ENCODE measurements around the gene TMED10. TPM values are rescaled to one million over a fixed set of nuclear protein-coding genes. Genes with fewer than 3 reads are reported as not detected.
A peak's percentile ranks its signal among the peaks of the same experiment; 100 is the strongest.

TMED10 gene
- total and polyA plus RNA-seq, 2 of the 13 experiments (the other 11 are each of a cell fraction or from before 2014, with no cell fraction given), result 311 to 377 TPM

- 61% methylated on average over 4 of the region's 4 CpGs for WGBS (ENCODE audit: low lambda C conversion rate)
- no peak for ATAC-seq
- 0 out of 2 replicates have a peak, but pooled peaks cover 12% of the 10 kb centered on the region for H4K20me1 ChIP-seq (ENCODE audit: insufficient read depth, low read length)
- ChIA-PET POLR2A (no interaction called here), CTCF (ENCODE audit: low intra/inter-chr PET ratio, low total read pairs) (no interaction called here)
- H3K27ac ChIP-seq (ENCODE audit: extremely low read length, insufficient read depth, low read length), result no peak overlapping the region
- intact Hi-C loops (cut with micrococcal nuclease; ENCODE audit: unreplicated experiment), result no loop called here
- no TSS peak for BruUV-seq (replicated peaks)
- no peaks in the 10 kb centered on the region for H3K9me3 ChIP-seq (ENCODE audit: low read length)
- no peak for FAIRE-seq
- no peak for TF ChIP-seq CAMTA2 (CRISPR knock-in tag; IDR thresholded peaks at IDR 0.05; ENCODE audit: borderline replicate concordance)
- no peak for TF ChIP-seq ZBTB49 (CRISPR knock-in tag; IDR thresholded peaks at IDR 0.05; ENCODE audit: borderline replicate concordance)
- TF ChIP-seq CREB1 (IDR thresholded peaks at IDR 0.05), result no peak
- no peak for TF ChIP-seq CREB1 (CRISPR knock-in tag; IDR thresholded peaks at IDR 0.05)
- DNase-seq (ENCODE audit: low spot score), result no peak
- H3K9ac ChIP-seq (ENCODE audit: insufficient read depth, low read depth, low read length), result no peak overlapping the region
- no peaks in the 10 kb centered on the region for H3K36me3 ChIP-seq (replicated peaks in 1 of 2; ENCODE audit: control insufficient read depth in 1 of 2, insufficient read depth in 2 of 2, low read length in 2 of 2)
- no peak overlapping the region for H2AFZ ChIP-seq (ENCODE audit: low read length)
- in situ Hi-C loops (cut with HindIII; ENCODE audit: extremely low pct_ligation_motif_present, low pct_unique_long_range_greater_than_20kb), result no loop called here
- H3K79me2 ChIP-seq (ENCODE audit: insufficient read depth, low read length), result no peaks in the 10 kb centered on the region
- H3K4me3 ChIP-seq (replicated peaks in 1 of 3; ENCODE audit: insufficient read depth in 1 of 3, low read depth in 2 of 3, low read length in 3 of 3), result no peak overlapping the region
- peaks cover 41% of the 10 kb centered on the region for H3K4me1 ChIP-seq (ENCODE audit: insufficient read depth, low read length)
- no peak overlapping the region for H3K4me2 ChIP-seq (ENCODE audit: low read depth, low read length)
- H3K27me3 ChIP-seq (ENCODE audit: control insufficient read depth in 1 of 2, insufficient read depth in 2 of 2, low read length in 2 of 2), result peaks cover 7 to 61% of the 10 kb centered on the region in 2 experiments
Observed at GRCh38 chr14:75200451-75200850, 24.0 kb upstream of the TMED10 start.

GRCh38 chr14:75198291-75198933, 22.0 kb upstream of the TMED10 start:
- DNase-seq (ENCODE audit: low spot score) (peak; percentile 16), FAIRE-seq (no peak), ATAC-seq (no peak)
- Histone ChIP-seq H3K79me2 (ENCODE audit: insufficient read depth, low read length) (no peaks in the 10 kb centered on the region), H3K9ac (ENCODE audit: insufficient read depth, low read depth, low read length) (no peak overlapping the region), H3K4me1 (ENCODE audit: insufficient read depth, low read length) (peaks cover 41% of the 10 kb centered on the region), H3K4me3 (replicated peaks in 1 of 3; ENCODE audit: insufficient read depth in 1 of 3, low read depth in 2 of 3, low read length in 3 of 3) (no peak overlapping the region), H3K27ac (ENCODE audit: extremely low read length, insufficient read depth, low read length) (no peak overlapping the region), H3K27me3 (ENCODE audit: control insufficient read depth in 1 of 2, insufficient read depth in 2 of 2, low read length in 2 of 2) (peaks cover 7 to 68% of the 10 kb centered on the region in 2 experiments), H3K36me3 (replicated peaks in 1 of 2; ENCODE audit: control insufficient read depth in 1 of 2, insufficient read depth in 2 of 2, low read length in 2 of 2) (no peaks in the 10 kb centered on the region), H4K20me1 (ENCODE audit: insufficient read depth, low read length) (0 out of 2 replicates have a peak, but pooled peaks cover 12% of the 10 kb centered on the region), H2AFZ (ENCODE audit: low read length) (no peak overlapping the region), H3K4me2 (ENCODE audit: low read depth, low read length) (no peak overlapping the region), H3K9me3 (ENCODE audit: low read length) (no peaks in the 10 kb centered on the region)
- ChIA-PET CTCF (ENCODE audit: low intra/inter-chr PET ratio, low total read pairs) (no interaction called here), POLR2A (no interaction called here)
- no TSS peak for BruUV-seq (replicated peaks)
- intact Hi-C loops (cut with micrococcal nuclease; ENCODE audit: unreplicated experiment), result no loop called here
- in situ Hi-C loops (cut with HindIII; ENCODE audit: extremely low pct_ligation_motif_present, low pct_unique_long_range_greater_than_20kb), result no loop called here
- 32% methylated on average over 9 of the region's 11 CpGs for WGBS (ENCODE audit: low lambda C conversion rate)
- no peak for TF ChIP-seq MNT (IDR thresholded peaks at IDR 0.05)
- TF ChIP-seq ZNF609 (CRISPR knock-in tag; IDR thresholded peaks at IDR 0.05; ENCODE audit: borderline replicate concordance), result peak; percentile 37; the same call in 1 of the 2 replicates
- 0 out of 2 replicates have a peak, but pooled peaks have one; percentile 46 for TF ChIP-seq ZMYM3 (CRISPR knock-in tag; IDR thresholded peaks at IDR 0.05)
